BLaER1 treated with 17β-estradiol and CSF1 and Interleukin-3, amounts not matched to agents 10 nM and 100 nM (cell line): Measurements from ENCODE around the gene SLC47A2.

Experiments used
- H3K27ac ChIP-seq, 11 experiments: shearing (Covaris generic); formaldehyde crosslinking; 2 replicates each; pipeline ENCODE4 v1.8.1; 2022
- H3K27me3 ChIP-seq, 11 experiments: shearing (Covaris generic); formaldehyde crosslinking; 2 replicates each; pipeline ENCODE4 v1.8.1; 2022
- H3K36me3 ChIP-seq, 11 experiments: shearing (Covaris generic); formaldehyde crosslinking; 2 replicates each; pipeline ENCODE4 v1.8.1; 2022
- H3K4me1 ChIP-seq, 10 experiments: shearing (Covaris generic); formaldehyde crosslinking; 2 replicates each; pipeline ENCODE4 v1.8.1; 2022
- H3K4me2 ChIP-seq, 11 experiments: shearing (Covaris generic); formaldehyde crosslinking; 2 replicates each; pipeline ENCODE4 v1.8.1; 2022
- H3K4me3 ChIP-seq, 10 experiments: shearing (Covaris generic); formaldehyde crosslinking; 2 replicates each; pipeline ENCODE4 v1.8.1; 2022
- H3K9ac ChIP-seq, 11 experiments: shearing (Covaris generic); formaldehyde crosslinking; 2 replicates each; pipeline ENCODE4 v1.8.1; 2022
- H3K9me3 ChIP-seq, 11 experiments: shearing (Covaris generic); formaldehyde crosslinking; replicated peaks in 1 of 11; 2 replicates each; pipeline ENCODE4 v1.8.1; 2022
- H4K20me1 ChIP-seq, 11 experiments: shearing (Covaris generic); formaldehyde crosslinking; 2 replicates each; pipeline ENCODE4 v1.8.1; 2022
- Cebpa-rat ChIP-seq, 11 experiments: shearing (Covaris generic); IDR thresholded peaks; 2 replicates each; pipeline ENCODE4 v1.8.1; 2022

The SLC47A2 gene

GRCh38 chr17:19743101-19744100 is 27.0 kb upstream of the SLC47A2 start:
- H3K4me1 ChIP-seq, result peaks cover 0 to 8% (median 3%) of the 10 kb centered on the region in 10 experiments; a peak in 6 of 20 replicates
- no peaks in the 10 kb centered on the region for H3K9me3 ChIP-seq
- no peak overlapping the region for H3K9ac ChIP-seq
- no peak for TF ChIP-seq Cebpa-rat (IDR thresholded peaks at IDR 0.05)
- no peaks in the 10 kb centered on the region for H3K36me3 ChIP-seq
- H3K27me3 ChIP-seq, result no peaks in the 10 kb centered on the region; a peak in 1 of 22 replicates
- H3K27ac ChIP-seq, result no peak overlapping the region
- peaks cover 0 to 12% (median 0%) of the 10 kb centered on the region in 11 experiments; a peak in 2 of 22 replicates for H4K20me1 ChIP-seq
- peak overlapping the region in 1 of 11 experiments; percentile 85; a peak in 1 of 22 replicates for H3K4me2 ChIP-seq
- no peak overlapping the region for H3K4me3 ChIP-seq

- no peaks in the 10 kb centered on the region for H3K36me3 ChIP-seq
- H3K4me1 ChIP-seq, result peaks cover 0 to 8% (median 3%) of the 10 kb centered on the region in 10 experiments; a peak in 6 of 20 replicates
- no peak overlapping the region for H3K9ac ChIP-seq
- H3K27ac ChIP-seq, result no peak overlapping the region
- no peaks in the 10 kb centered on the region; a peak in 1 of 22 replicates for H3K27me3 ChIP-seq
- H3K4me2 ChIP-seq, result no peak overlapping the region
- no peak for TF ChIP-seq Cebpa-rat (IDR thresholded peaks at IDR 0.05)
- no peak overlapping the region for H3K4me3 ChIP-seq
- H4K20me1 ChIP-seq, result peaks cover 0 to 12% (median 0%) of the 10 kb centered on the region in 11 experiments; a peak in 2 of 22 replicates
- H3K9me3 ChIP-seq, result no peaks in the 10 kb centered on the region
These were observed 26.1 kb upstream of the SLC47A2 start for GRCh38 chr17:19742495-19742894.

GRCh38 chr17:19741832-19742457 is 25.6 kb upstream of the SLC47A2 start:
- Histone ChIP-seq H4K20me1 (peaks cover 0 to 12% (median 0%) of the 10 kb centered on the region in 11 experiments; a peak in 2 of 22 replicates), H3K4me3 (no peak overlapping the region), H3K36me3 (no peaks in the 10 kb centered on the region), H3K9ac (no peak overlapping the region), H3K9me3 (no peaks in the 10 kb centered on the region), H3K4me1 (peaks cover 0 to 8% (median 3%) of the 10 kb centered on the region in 10 experiments; a peak in 6 of 20 replicates), H3K4me2 (no peak overlapping the region), H3K27me3 (no peaks in the 10 kb centered on the region; a peak in 1 of 22 replicates), H3K27ac (no peak overlapping the region)
- TF ChIP-seq Cebpa-rat (IDR thresholded peaks at IDR 0.05), result no peak

- TF ChIP-seq Cebpa-rat (IDR thresholded peaks at IDR 0.05), result no peak
- Histone ChIP-seq H3K27me3 (no peaks in the 10 kb centered on the region; a peak in 1 of 22 replicates), H3K4me3 (no peak overlapping the region), H3K4me2 (no peak overlapping the region), H3K36me3 (no peaks in the 10 kb centered on the region), H4K20me1 (peaks cover 0 to 12% (median 0%) of the 10 kb centered on the region in 11 experiments; a peak in 2 of 22 replicates), H3K4me1 (peaks cover 0 to 8% (median 3%) of the 10 kb centered on the region in 10 experiments; a peak in 6 of 20 replicates), H3K9ac (no peak overlapping the region), H3K9me3 (no peaks in the 10 kb centered on the region), H3K27ac (no peak overlapping the region)
These were observed 24.5 kb upstream of the SLC47A2 start for GRCh38 chr17:19740933-19741332.

- no peaks in the 10 kb centered on the region for H3K9me3 ChIP-seq
- peaks cover 0 to 12% (median 0%) of the 10 kb centered on the region in 11 experiments; a peak in 2 of 22 replicates for H4K20me1 ChIP-seq
- H3K4me3 ChIP-seq, result no peak overlapping the region
- H3K27ac ChIP-seq, result no peak overlapping the region
- no peak overlapping the region for H3K4me2 ChIP-seq
- H3K9ac ChIP-seq, result no peak overlapping the region
- H3K36me3 ChIP-seq, result no peaks in the 10 kb centered on the region
- no peak for TF ChIP-seq Cebpa-rat (IDR thresholded peaks at IDR 0.05)
- peaks cover 0 to 3% (median 0%) of the 10 kb centered on the region in 10 experiments; a peak in 2 of 20 replicates for H3K4me1 ChIP-seq
- no peaks in the 10 kb centered on the region for H3K27me3 ChIP-seq
These were observed 23.1 kb upstream of the SLC47A2 start for GRCh38 chr17:19739241-19740201.

- TF ChIP-seq Cebpa-rat (IDR thresholded peaks at IDR 0.05), result no peak
- peaks cover 0 to 12% (median 0%) of the 10 kb centered on the region in 11 experiments; a peak in 2 of 22 replicates for H4K20me1 ChIP-seq
- H3K9me3 ChIP-seq, result no peaks in the 10 kb centered on the region
- no peaks in the 10 kb centered on the region for H3K27me3 ChIP-seq
- H3K4me2 ChIP-seq, result no peak overlapping the region
- no peak overlapping the region for H3K9ac ChIP-seq
- no peaks in the 10 kb centered on the region for H3K36me3 ChIP-seq
- H3K4me1 ChIP-seq, result no peaks in the 10 kb centered on the region
- H3K4me3 ChIP-seq, result no peak overlapping the region
- no peak overlapping the region for H3K27ac ChIP-seq
These were observed 22.4 kb upstream of the SLC47A2 start for GRCh38 chr17:19738757-19739156.

- no peak for TF ChIP-seq Cebpa-rat (IDR thresholded peaks at IDR 0.05)
- H3K9ac ChIP-seq, result no peak overlapping the region
- H4K20me1 ChIP-seq, result peaks cover 0 to 12% (median 0%) of the 10 kb centered on the region in 11 experiments; a peak in 2 of 22 replicates
These were observed 21.7 kb upstream of the SLC47A2 start for GRCh38 chr17:19738073-19738449.

GRCh38 chr17:19737305-19738072 is 21.1 kb upstream of the SLC47A2 start:
- Histone ChIP-seq H3K4me3 (no peak overlapping the region), H3K27ac (no peak overlapping the region), H4K20me1 (peaks cover 0 to 12% (median 0%) of the 10 kb centered on the region in 11 experiments; a peak in 2 of 22 replicates), H3K27me3 (no peaks in the 10 kb centered on the region), H3K4me2 (no peak overlapping the region), H3K36me3 (no peaks in the 10 kb centered on the region), H3K4me1 (no peaks in the 10 kb centered on the region), H3K9ac (no peak overlapping the region), H3K9me3 (no peaks in the 10 kb centered on the region)
- TF ChIP-seq Cebpa-rat (IDR thresholded peaks at IDR 0.05), result no peak

More at GRCh38 chr17:19738073-19738449, 21.7 kb upstream of the SLC47A2 start:
- H3K4me2 ChIP-seq, result no peak overlapping the region
- H3K27me3 ChIP-seq, result no peaks in the 10 kb centered on the region
- no peak overlapping the region for H3K4me3 ChIP-seq
- H3K9me3 ChIP-seq, result no peaks in the 10 kb centered on the region
- H3K27ac ChIP-seq, result no peak overlapping the region
- H3K4me1 ChIP-seq, result no peaks in the 10 kb centered on the region
- no peaks in the 10 kb centered on the region for H3K36me3 ChIP-seq
